22Rv1 (cell line): ENCODE results near the gene SMAD6.

Experiments
- CTCF ChIP-seq: fragments of 450-650 bp; IDR thresholded peaks from 2 replicates; pipeline ENCODE4 v1.5.1; 2017; ENCODE audit warnings: mild to moderate bottlenecking
- ZFX ChIP-seq: fragments of 450-650 bp; IDR thresholded peaks from 2 replicates; pipeline ENCODE4 v1.6.1; 2017; ENCODE audit warnings: antibody characterized with exemption, borderline replicate concordance

DNA sequence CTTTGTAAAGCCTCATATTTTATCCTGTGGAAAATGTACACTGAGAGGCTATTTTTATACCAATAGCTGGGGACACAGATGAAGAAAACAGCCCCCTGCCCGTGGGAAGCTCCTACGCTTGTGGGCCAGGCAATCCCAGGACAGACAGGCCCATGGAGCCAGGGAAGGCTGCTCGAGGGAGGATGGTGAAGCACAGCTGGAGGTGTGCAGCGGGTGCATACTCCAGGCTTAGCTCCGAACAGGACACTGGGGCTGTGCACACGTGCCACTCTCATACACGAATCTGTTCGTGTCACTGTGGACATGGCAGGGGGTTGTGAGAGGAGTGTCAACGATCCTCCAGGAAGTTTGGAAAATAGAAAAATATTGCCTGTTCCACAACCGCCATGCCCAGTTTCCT is 36.1 kb downstream of the SMAD6 start:
- TF ChIP-seq CTCF (no peak), ZFX (no peak)
